Measurements from ENCODE around the gene RHBG. TPM values are rescaled to one million over a fixed set of nuclear protein-coding genes. Genes with fewer than 3 reads are reported as not detected.

The RHBG gene
- total and polyA plus RNA-seq, 8 donors: 0.16 to 3.5 (median 0.58) TPM

GRCh38 chr1:156425943-156426342 lies 56.9 kb downstream of the RHBG start:
- WGBS, 2 donors: 87 to 92% methylated on average over 7 of the region's 7 CpGs
- Histone ChIP-seq H3K9me3 (no peaks in the 10 kb centered on the region), H3K4me3 (no peak overlapping the region), H3K4me1 (peaks cover 4 to 14% (median 4%) of the 10 kb centered on the region in 3 donors), H3K36me3 (no peaks in the 10 kb centered on the region), H3K27ac (no peak overlapping the region), H3K27me3 (peaks cover 0 to 5% (median 0%) of the 10 kb centered on the region in 4 donors)
- intact Hi-C loops (cut with DNase I): no loop called here
- TF ChIP-seq CTCF (IDR thresholded peaks at IDR 0.05): no peak
- ATAC-seq (no peak), FAIRE-seq (no peak), DNase-seq (no peak)

GRCh38 chr1:156427957-156428356 lies 58.9 kb downstream of the RHBG start:
- Histone ChIP-seq H3K4me1 (no peaks in the 10 kb centered on the region), H3K27me3 (peaks cover 0 to 5% (median 0%) of the 10 kb centered on the region in 4 donors), H3K27ac (no peak overlapping the region), H3K4me3 (no peak overlapping the region), H3K36me3 (no peaks in the 10 kb centered on the region), H3K9me3 (no peaks in the 10 kb centered on the region)
- intact Hi-C loops (cut with DNase I): no loop called here
- no peak for DNase-seq
- TF ChIP-seq CTCF (IDR thresholded peaks at IDR 0.05): no peak
- ATAC-seq: no peak
- WGBS, 2 donors: 61 to 77% methylated on average over 5 of the region's 5 CpGs
- FAIRE-seq: no peak

- Histone ChIP-seq H3K27me3 (peaks cover 0 to 7% (median 0%) of the 10 kb centered on the region in 4 donors), H3K4me1 (no peaks in the 10 kb centered on the region), H3K27ac (no peak overlapping the region), H3K9me3 (no peaks in the 10 kb centered on the region), H3K4me3 (no peak overlapping the region), H3K36me3 (no peaks in the 10 kb centered on the region)
- no peak for TF ChIP-seq CTCF (IDR thresholded peaks at IDR 0.05)
- FAIRE-seq: no peak
- WGBS, 2 donors: 9 to 21% methylated on average over 4 of the region's 4 CpGs
- ATAC-seq: no peak
- intact Hi-C loops (cut with DNase I): no loop called here
- DNase-seq: no peak
Measured at GRCh38 chr1:156428746-156429288, 59.8 kb downstream of the RHBG start.

GRCh38 chr1:156429313-156430060 lies 60.5 kb downstream of the RHBG start:
- H3K36me3 ChIP-seq: no peaks in the 10 kb centered on the region
- FAIRE-seq (no peak), ATAC-seq (no peak), DNase-seq (no peak)
- intact Hi-C loops (cut with DNase I): no loop called here
- peaks cover 0 to 9% (median 0%) of the 10 kb centered on the region in 4 donors for H3K27me3 ChIP-seq
- no peaks in the 10 kb centered on the region for H3K4me1 ChIP-seq
- WGBS, 2 donors: 6 to 9% methylated on average over 13 of the region's 13 CpGs
- H3K4me3 ChIP-seq: no peak overlapping the region
- H3K27ac ChIP-seq: no peak overlapping the region
- no peaks in the 10 kb centered on the region for H3K9me3 ChIP-seq
- TF ChIP-seq CTCF (IDR thresholded peaks at IDR 0.05): no peak

GRCh38 chr1:156430303-156430702 lies 61.3 kb downstream of the RHBG start:
- H3K9me3 ChIP-seq: no peaks in the 10 kb centered on the region
- 20 to 22% methylated on average over 7 of the region's 7 CpGs for WGBS, 2 donors
- H3K27me3 ChIP-seq: peaks cover 0 to 14% (median 0%) of the 10 kb centered on the region in 4 donors
- H3K36me3 ChIP-seq: no peaks in the 10 kb centered on the region
- DNase-seq (no peak), ATAC-seq (no peak), FAIRE-seq (no peak)
- no peak for TF ChIP-seq CTCF (IDR thresholded peaks at IDR 0.05)
- no peak overlapping the region for H3K4me3 ChIP-seq
- H3K4me1 ChIP-seq: no peaks in the 10 kb centered on the region
- intact Hi-C loops (cut with DNase I): no loop called here
- H3K27ac ChIP-seq: no peak overlapping the region

Data from pancreas (tissue), 10 donors.